GM15510 (cell line): ENCODE measurements around the gene SPEG.

Experiments used
- POLR2A ChIP-seq: IDR thresholded peaks from 3 replicates; pipeline ENCODE4 v1.6.1; 2011; ENCODE audit warnings: borderline replicate concordance; ENCODE audit not compliant: insufficient read length; ENCODE audit errors: extremely low read depth

SPEG gene

GRCh38 chr2:219430633-219431615 lies 3.7 kb upstream of the SPEG start:
- no peak for TF ChIP-seq POLR2A

GRCh38 chr2:219433666-219434467 lies 776 bp upstream of the SPEG start:
- no peak for TF ChIP-seq POLR2A

GRCh38 chr2:219434468-219434717 lies 250 bp upstream of the SPEG start:
- TF ChIP-seq POLR2A: no peak

DNA sequence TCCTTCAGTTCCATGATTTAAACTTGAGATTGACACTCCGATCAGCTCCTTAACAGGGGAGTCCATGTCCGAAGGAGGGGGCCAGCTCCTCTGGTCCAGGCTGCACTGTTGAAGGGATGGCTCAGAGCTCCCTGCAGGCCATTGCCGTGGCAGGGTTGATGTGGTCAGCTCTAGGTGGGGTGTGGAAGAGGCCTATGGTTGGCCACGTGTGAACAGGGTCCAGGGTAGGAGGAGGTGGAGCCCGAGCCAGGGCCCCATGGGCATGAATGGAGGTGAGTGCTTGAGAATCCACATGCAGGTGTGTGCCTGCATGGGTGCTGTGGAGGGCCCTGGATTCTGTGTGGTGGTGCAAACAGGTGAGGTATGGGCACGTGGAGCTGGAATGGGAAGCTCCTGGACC lies 1.1 kb downstream of the SPEG start:
- no peak for TF ChIP-seq POLR2A

DNA sequence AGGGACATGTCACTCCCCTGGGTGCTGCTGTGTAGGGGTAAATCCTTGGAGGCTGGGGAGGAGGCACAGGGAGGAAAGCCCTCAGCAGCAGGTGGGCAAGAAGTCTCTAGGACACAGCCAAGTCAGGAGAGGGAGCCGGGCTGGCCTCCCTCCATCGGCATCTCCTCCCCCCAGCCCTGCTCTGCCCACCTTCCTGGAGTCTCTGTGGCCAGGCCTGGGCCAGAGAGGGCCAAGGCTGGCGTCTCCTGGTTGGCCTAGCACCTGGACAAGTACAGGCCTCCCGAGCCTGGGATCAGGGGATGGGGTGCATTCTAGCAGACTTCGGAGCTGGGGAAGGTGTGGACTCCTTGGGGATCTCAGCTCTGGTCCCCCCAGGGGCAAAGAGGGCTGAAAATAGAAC lies 1.8 kb downstream of the SPEG start:
- no peak for TF ChIP-seq POLR2A

DNA sequence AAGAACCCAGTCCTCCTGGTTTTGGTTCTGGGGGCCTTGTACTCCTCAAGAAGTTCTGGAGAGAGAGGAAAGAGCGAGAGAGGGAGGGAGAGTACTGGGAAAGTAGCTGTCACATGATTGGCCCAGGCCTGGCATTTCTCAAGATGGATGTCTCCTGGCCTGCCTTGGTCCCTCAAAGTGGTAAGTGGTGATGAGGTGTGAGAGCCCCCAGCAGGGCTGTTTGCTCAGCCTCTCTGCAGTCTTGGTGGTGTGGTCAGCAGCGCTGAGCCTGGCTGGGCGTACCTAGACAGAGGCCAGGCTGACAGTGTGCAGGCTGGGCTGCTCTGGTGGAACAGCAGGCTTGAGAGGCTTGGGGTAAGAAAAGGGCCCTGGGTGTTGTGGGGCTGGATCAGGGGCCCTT lies 2.5 kb downstream of the SPEG start:
- TF ChIP-seq POLR2A: no peak

GRCh38 chr2:219437690-219438206 lies 3.1 kb downstream of the SPEG start:
- TF ChIP-seq POLR2A: no peak

DNA sequence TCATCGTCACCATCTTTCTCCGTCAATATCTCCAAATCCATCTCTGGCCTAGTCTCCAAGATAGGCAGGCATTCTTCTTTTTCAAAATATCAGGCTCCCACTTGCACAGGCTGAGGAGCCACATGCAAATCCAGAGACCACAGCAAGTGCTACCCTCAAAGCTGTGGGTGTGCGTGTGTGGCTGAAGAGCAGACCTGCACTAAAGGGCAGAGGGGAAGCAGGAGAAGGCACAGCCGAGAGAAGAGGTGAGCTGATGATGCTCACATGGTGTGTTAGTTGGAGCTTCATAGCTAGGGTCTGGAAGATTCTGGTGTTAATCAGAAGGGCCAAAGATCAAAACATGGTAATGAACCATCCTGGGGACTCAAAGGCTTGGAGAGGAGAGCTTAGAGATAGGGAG lies 3.8 kb downstream of the SPEG start:
- TF ChIP-seq POLR2A: no peak

DNA sequence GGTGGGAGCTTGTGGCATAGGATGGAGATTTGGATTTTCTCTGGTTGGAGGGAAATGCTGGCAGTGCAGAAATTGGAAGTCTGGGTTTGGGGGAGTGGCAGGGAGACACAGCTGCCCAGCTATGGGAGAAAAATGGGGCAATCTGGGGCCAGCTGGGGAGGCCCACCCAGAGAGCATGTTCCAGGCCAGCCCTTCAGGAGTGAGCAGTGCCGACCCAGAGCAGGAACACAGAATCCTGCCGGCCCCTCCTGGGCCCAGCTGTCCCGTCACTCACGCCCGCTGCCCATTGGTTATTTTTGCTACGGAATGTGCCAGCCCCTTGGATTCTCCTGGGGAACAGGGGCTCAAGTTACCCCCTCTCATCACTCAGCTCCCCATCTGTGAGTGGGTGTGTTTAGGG lies 4.9 kb downstream of the SPEG start:
- no peak for TF ChIP-seq POLR2A

- no peak for TF ChIP-seq POLR2A
Measured at GRCh38 chr2:219440388-219441256, 6.0 kb downstream of the SPEG start.

- no peak for TF ChIP-seq POLR2A
Measured at GRCh38 chr2:219441451-219442255, 7.0 kb downstream of the SPEG start.

- no peak for TF ChIP-seq POLR2A
Measured at GRCh38 chr2:219442256-219443015, 7.8 kb downstream of the SPEG start.

DNA sequence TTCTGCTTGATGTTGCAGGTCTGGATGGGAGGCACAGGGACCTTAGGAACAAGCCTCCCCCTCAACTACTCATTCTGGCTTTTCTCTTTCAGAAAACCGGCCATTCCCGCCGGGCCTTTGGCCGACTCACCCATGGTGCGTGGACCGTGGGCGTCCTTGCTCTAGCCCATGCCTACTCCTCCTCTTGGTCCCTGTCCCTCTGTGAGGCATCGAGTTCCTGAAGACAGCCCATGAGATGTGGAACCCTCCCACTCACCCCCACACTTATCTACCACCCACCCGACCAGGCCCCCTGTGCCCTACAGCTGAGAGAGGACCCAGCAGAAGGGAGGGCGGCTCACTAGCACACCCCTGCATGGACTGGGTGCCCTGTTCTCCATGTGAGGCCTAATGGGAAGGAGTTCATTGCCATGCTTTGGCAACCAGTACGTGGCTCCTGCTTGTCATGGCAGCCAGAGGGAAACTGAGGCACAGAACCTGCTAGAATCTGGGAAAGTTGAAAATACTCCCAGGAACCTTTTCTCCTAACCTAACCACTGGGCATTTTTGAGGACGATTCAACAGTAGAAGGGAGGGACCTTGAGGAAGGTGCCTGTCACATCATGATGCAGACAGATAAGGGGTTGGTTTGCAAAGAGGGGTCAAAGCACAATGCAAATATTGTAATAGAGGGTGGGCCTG lies 8.5 kb downstream of the SPEG start:
- no peak for TF ChIP-seq POLR2A

GRCh38 chr2:219443697-219444023 lies 9.0 kb downstream of the SPEG start:
- no peak for TF ChIP-seq POLR2A
